Measurements from ENCODE around the gene IQGAP1.

- no peak for TF ChIP-seq EZH2phosphoT487 (IDR thresholded peaks at IDR 0.05; ENCODE audit: low read depth, severe bottlenecking, unreplicated experiment)
- TF ChIP-seq, protein P1, sequence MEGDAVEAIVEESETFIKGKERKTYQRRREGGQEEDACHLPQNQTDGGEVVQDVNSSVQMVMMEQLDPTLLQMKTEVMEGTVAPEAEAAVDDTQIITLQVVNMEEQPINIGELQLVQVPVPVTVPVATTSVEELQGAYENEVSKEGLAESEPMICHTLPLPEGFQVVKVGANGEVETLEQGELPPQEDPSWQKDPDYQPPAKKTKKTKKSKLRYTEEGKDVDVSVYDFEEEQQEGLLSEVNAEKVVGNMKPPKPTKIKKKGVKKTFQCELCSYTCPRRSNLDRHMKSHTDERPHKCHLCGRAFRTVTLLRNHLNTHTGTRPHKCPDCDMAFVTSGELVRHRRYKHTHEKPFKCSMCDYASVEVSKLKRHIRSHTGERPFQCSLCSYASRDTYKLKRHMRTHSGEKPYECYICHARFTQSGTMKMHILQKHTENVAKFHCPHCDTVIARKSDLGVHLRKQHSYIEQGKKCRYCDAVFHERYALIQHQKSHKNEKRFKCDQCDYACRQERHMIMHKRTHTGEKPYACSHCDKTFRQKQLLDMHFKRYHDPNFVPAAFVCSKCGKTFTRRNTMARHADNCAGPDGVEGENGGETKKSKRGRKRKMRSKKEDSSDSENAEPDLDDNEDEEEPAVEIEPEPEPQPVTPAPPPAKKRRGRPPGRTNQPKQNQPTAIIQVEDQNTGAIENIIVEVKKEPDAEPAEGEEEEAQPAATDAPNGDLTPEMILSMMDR (IDR thresholded peaks at IDR 0.05; ENCODE audit: poor library complexity): no peak
These were observed 49.5 kb upstream of the IQGAP1 start for GRCh38 chr15:90338532-90338931.

Data from hepatocyte (in vitro differentiated cells).